Lung (tissue), 12 donors: ENCODE data around the gene UBE2I. TPM values are rescaled to one million over a fixed set of nuclear protein-coding genes. Genes with fewer than 3 reads are reported as not detected.

Experiments used
- ATAC-seq: fragments of 200-7000 bp; cut with Tn5 transposase; one replicate; pipeline ENCODE4 v1.9.1; 2020; ENCODE audit warnings: moderate number of reproducible peaks; ENCODE audit not compliant: insufficient read depth, low FRiP score
- DNase-seq, 3 donors: peaks; one replicate each; pipeline ENCODE4 v3.0.0-alpha.2; 2013 to 2017
- H3K27ac ChIP-seq, 2 donors: one replicate each; pipeline ENCODE4 v1.5.1; 2013; ENCODE audit warnings: mild to moderate bottlenecking in 2 of 2, moderate library complexity in 2 of 2, control low read depth in 1 of 2, inconsistent platforms in 1 of 2, low read depth in 1 of 2, low read length in 1 of 2
- H3K27me3 ChIP-seq, 3 donors: one replicate each; pipeline ENCODE4 v1.5.1; 2013; ENCODE audit warnings: low read length in 2 of 3; ENCODE audit not compliant: control insufficient read depth in 3 of 3, insufficient read depth in 3 of 3
- H3K36me3 ChIP-seq, 4 donors: one replicate each; pipeline ENCODE4 v1.5.1; 2013; ENCODE audit warnings: low read length in 4 of 4, mild to moderate bottlenecking in 1 of 4, moderate library complexity in 1 of 4; ENCODE audit not compliant: control insufficient read depth in 4 of 4, insufficient read depth in 4 of 4
- H3K4me1 ChIP-seq, 5 donors: one replicate each; pipeline ENCODE4 v1.5.1; 2013; ENCODE audit warnings: low read length in 5 of 5, mild to moderate bottlenecking in 2 of 5, moderate library complexity in 1 of 5; ENCODE audit not compliant: control insufficient read depth in 5 of 5, insufficient read depth in 5 of 5
- H3K4me3 ChIP-seq: one replicate; pipeline ENCODE4 v1.5.1; 2013; ENCODE audit warnings: mild to moderate bottlenecking, control low read depth, moderate library complexity
- H3K9ac ChIP-seq, 2 donors: one replicate each; pipeline ENCODE4 v1.5.1; 2013; ENCODE audit warnings: low read length in 2 of 2, control low read depth in 1 of 2; ENCODE audit not compliant: insufficient read depth in 1 of 2
- H3K9me3 ChIP-seq, 4 donors: one replicate each; pipeline ENCODE4 v1.5.1; 2013; ENCODE audit warnings: low read length in 3 of 4, mild to moderate bottlenecking in 1 of 4, moderate library complexity in 1 of 4; ENCODE audit not compliant: control insufficient read depth in 4 of 4, insufficient read depth in 3 of 4
- CTCF ChIP-seq: IDR thresholded peaks from 2 replicates; pipeline ENCODE4 v1.5.1; 2012; ENCODE audit warnings: mild to moderate bottlenecking; ENCODE audit errors: control extremely low read depth, extremely low read depth
- WGBS, 2 donors: extraction: QIAGEN DNeasy Blood & Tissue Kit; methylation state at CpG; one replicate each; pipeline ENCODE4 v1.1.7; 2013; 5-methylcytosine and 5-hydroxymethylcytosine counted together
- polyA plus RNA-seq, 2 donors: library from polyadenylated mRNA; stranded (reverse); fragments of 200-250 nt; gene quantifications; one replicate each; pipeline ENCODE4 v1.2.1, GENCODE V29; 2013
- total RNA-seq, 2 donors: library from RNA; depleted of rRNA in 1 of 2; stranded (reverse); fragments of >200 nt in 1 of 2; gene quantifications; one replicate each; pipeline ENCODE4 v1.2.1, GENCODE V29; 2014 to 2021
- donor health status: control.
- donor health status: control.
- donor health status: Bipolar disorder and iron deficiency.
- donor health status: healthy.
- donor health status: DM: yes; HTN: yes; CAD: no.

UBE2I gene
- total and polyA plus RNA-seq, 4 donors, result 63.9 to 96.8 (median 81.5) TPM

GRCh38 chr16:1285669-1286512, 23.5 kb upstream of the UBE2I start:
- DNase-seq (no peak), ATAC-seq (no peak)
- peaks cover 0 to 2% (median 0%) of the 10 kb centered on the region in 5 donors for H3K4me1 ChIP-seq
- no peak for TF ChIP-seq CTCF
- peaks cover 0 to 4% (median 0%) of the 10 kb centered on the region in 4 donors for H3K9me3 ChIP-seq
- peaks cover 5 to 30% (median 13%) of the 10 kb centered on the region in 3 donors for H3K27me3 ChIP-seq
- H3K4me3 ChIP-seq, result no peak overlapping the region
- 66 to 74% methylated on average over 38 of the region's 38 CpGs for WGBS, 2 donors
- H3K27ac ChIP-seq, result no peak overlapping the region
- H3K9ac ChIP-seq, result no peak overlapping the region
- no peaks in the 10 kb centered on the region for H3K36me3 ChIP-seq

- Histone ChIP-seq H3K9me3 (peaks cover 0 to 6% (median 0%) of the 10 kb centered on the region in 4 donors), H3K4me3 (no peak overlapping the region), H3K27ac (no peak overlapping the region), H3K9ac (no peak overlapping the region), H3K27me3 (peaks cover 5 to 37% (median 19%) of the 10 kb centered on the region in 3 donors), H3K36me3 (no peaks in the 10 kb centered on the region), H3K4me1 (peaks cover 0 to 2% (median 0%) of the 10 kb centered on the region in 5 donors)
- ATAC-seq (no peak), DNase-seq (no peak)
- no peak for TF ChIP-seq CTCF
- WGBS, 2 donors, result 80% methylated on average over 25 of the region's 25 CpGs
Measured at GRCh38 chr16:1286513-1287094, 22.8 kb upstream of the UBE2I start.

- H3K27ac ChIP-seq, result no peak overlapping the region
- H3K36me3 ChIP-seq, result no peaks in the 10 kb centered on the region
- H3K9me3 ChIP-seq, result peaks cover 0 to 6% (median 0%) of the 10 kb centered on the region in 4 donors
- no peak for TF ChIP-seq CTCF
- H3K4me3 ChIP-seq, result no peak overlapping the region
- no peak for ATAC-seq
- peaks cover 0 to 2% (median 0%) of the 10 kb centered on the region in 5 donors for H3K4me1 ChIP-seq
- no peak for DNase-seq
- H3K9ac ChIP-seq, result no peak overlapping the region
- H3K27me3 ChIP-seq, result peaks cover 5 to 38% (median 19%) of the 10 kb centered on the region in 3 donors
- 50 to 62% methylated on average over 38 to 40 of the region's 40 CpGs for WGBS, 2 donors
Measured at GRCh38 chr16:1287982-1288670, 21.3 kb upstream of the UBE2I start.
